Ectodermal cell (in vitro differentiated cells): ENCODE measurements around the gene DIDO1. TPM values are rescaled to one million over a fixed set of nuclear protein-coding genes. Genes with fewer than 3 reads are reported as not detected.

Source experiments
- H3K27ac ChIP-seq: 2 replicates; pipeline ENCODE4 v1.7.0; 2013; ENCODE audit warnings: mild to moderate bottlenecking, low read depth, low read length; ENCODE audit not compliant: insufficient read depth, poor library complexity, severe bottlenecking
- H3K27me3 ChIP-seq: 2 replicates; pipeline ENCODE4 v1.7.0; 2013; ENCODE audit warnings: mild to moderate bottlenecking, low read length; ENCODE audit not compliant: insufficient read depth, control insufficient read depth, poor library complexity, severe bottlenecking
- H3K36me3 ChIP-seq: one replicate; pipeline ENCODE4 v1.7.0; 2013; ENCODE audit warnings: low read length; ENCODE audit not compliant: control insufficient read depth, insufficient read depth
- H3K4me1 ChIP-seq: one replicate; pipeline ENCODE4 v1.7.0; 2013; ENCODE audit warnings: low read length; ENCODE audit not compliant: control insufficient read depth, insufficient read depth
- H3K4me3 ChIP-seq: 2 replicates; pipeline ENCODE4 v1.7.0; 2013; ENCODE audit warnings: low read depth, low read length, control low read depth; ENCODE audit not compliant: insufficient read depth
- H3K9me3 ChIP-seq: 2 replicates; pipeline ENCODE4 v1.7.0; 2013; ENCODE audit warnings: mild to moderate bottlenecking, low read length, moderate library complexity; ENCODE audit not compliant: control insufficient read depth
- WGBS, 2 experiments: methylation state at CpG; one replicate each; pipeline ENCODE4 v1.1.7; 2013; ENCODE audit warnings: missing lambda C conversion rate in 2 of 2; 5-methylcytosine and 5-hydroxymethylcytosine counted together
- polyA plus RNA-seq, 4 experiments: library from polyadenylated mRNA; stranded (reverse); fragments of 50-300 nt; gene quantifications; one replicate each; pipeline ENCODE4 v1.2.3, GENCODE V29; 2013

The DIDO1 gene
- polyA plus RNA-seq (2013, experiment 1 of 4) = 75.3 TPM
- polyA plus RNA-seq (2013, experiment 2 of 4) = 79.5 TPM
- 59.8 TPM for polyA plus RNA-seq (2013, experiment 3 of 4)
- 70.2 TPM for polyA plus RNA-seq (2013, experiment 4 of 4)

DNA sequence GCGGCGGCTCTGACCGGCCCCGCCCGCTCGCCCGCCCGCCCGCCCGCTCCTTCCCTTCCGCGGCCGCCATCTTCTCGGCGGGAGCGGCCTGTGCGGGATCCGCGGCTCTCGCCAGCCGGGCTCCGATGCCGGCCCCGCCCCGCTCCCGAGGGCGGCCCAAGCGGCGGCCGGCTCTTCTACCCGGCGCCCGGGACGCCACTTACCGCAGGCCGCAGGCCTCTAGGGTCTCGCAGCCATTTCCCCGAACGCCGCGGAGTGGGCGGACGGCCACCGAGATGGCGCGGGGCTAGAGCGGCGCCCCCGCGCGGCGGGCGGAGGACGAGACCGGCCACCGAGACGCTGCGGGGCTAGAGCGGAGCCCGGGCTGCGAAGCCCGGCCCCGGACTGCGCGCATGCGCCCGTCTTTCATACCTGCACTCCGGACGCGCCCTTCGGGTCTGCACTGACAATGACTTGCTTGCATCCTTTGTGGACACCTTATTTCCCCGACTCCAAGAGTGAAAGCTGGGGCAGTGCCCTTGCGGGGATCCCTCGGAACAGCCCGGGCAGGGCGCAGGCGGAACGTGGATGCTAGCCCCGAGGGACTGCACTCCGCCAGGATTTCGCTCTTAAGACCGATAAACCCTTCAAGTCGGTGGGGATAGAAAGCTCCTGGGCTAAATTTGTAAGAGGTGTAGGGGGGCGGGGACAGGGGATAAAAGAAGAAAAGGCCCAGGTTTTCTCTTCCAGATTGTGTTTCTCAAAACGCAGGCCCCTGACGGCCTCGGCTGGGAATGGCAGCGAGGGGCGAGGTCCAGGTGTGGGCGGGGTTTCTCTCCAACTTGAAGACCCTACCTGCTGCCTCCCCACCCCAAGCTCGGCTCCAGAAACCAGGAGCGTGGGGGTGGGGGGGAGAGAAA lies at the start of gene DIDO1:
TSS of gene DIDO1 (minus strand) at position 277 of the 899 bp plus-strand sequence.
- Histone ChIP-seq H3K27ac (peak within 1 kb of the TSS; percentile 62), H3K4me3 (peak within 1 kb of the TSS; percentile 91), H3K27me3 (no peaks in the 10 kb centered on the region), H3K36me3 (no peaks in the 10 kb centered on the region), H3K9me3 (no peaks in the 10 kb centered on the region), H3K4me1 (peaks cover 15% of the 10 kb centered on the region)
- WGBS, 2 experiments = 1 to 2% methylated on average over 92 of the region's 92 CpGs

GRCh38 chr20:62975251-62975760 lies 49.0 kb upstream of the DIDO1 start:
- peaks cover 52% of the 10 kb centered on the region for H3K27me3 ChIP-seq
- 65 to 71% methylated on average over 10 of the region's 10 CpGs for WGBS, 2 experiments

GRCh38 chr20:62972845-62973745 lies 46.8 kb upstream of the DIDO1 start:
- Histone ChIP-seq H3K27ac (no peak overlapping the region), H3K36me3 (no peaks in the 10 kb centered on the region), H3K4me1 (peaks cover 22% of the 10 kb centered on the region), H3K27me3 (peaks cover 48% of the 10 kb centered on the region), H3K4me3 (peak overlapping the region; percentile 4), H3K9me3 (no peaks in the 10 kb centered on the region)
- WGBS, 2 experiments = 12% methylated on average over 48 of the region's 48 CpGs

More at GRCh38 chr20:62975251-62975760, 49.0 kb upstream of the DIDO1 start:
- H3K4me1 ChIP-seq = peaks cover 32% of the 10 kb centered on the region
- H3K27ac ChIP-seq = no peak overlapping the region
- H3K9me3 ChIP-seq = no peaks in the 10 kb centered on the region
- H3K4me3 ChIP-seq = no peak overlapping the region
- H3K36me3 ChIP-seq = no peaks in the 10 kb centered on the region

GRCh38 chr20:62971950-62972844 lies 45.9 kb upstream of the DIDO1 start:
- peaks cover 22% of the 10 kb centered on the region for H3K4me1 ChIP-seq
- H3K9me3 ChIP-seq = no peaks in the 10 kb centered on the region
- H3K27ac ChIP-seq = no peak overlapping the region
- H3K27me3 ChIP-seq = peaks cover 48% of the 10 kb centered on the region
- WGBS, 2 experiments = 5 to 6% methylated on average over 38 of the region's 38 CpGs
- no peaks in the 10 kb centered on the region for H3K36me3 ChIP-seq
- no peak overlapping the region for H3K4me3 ChIP-seq

DNA sequence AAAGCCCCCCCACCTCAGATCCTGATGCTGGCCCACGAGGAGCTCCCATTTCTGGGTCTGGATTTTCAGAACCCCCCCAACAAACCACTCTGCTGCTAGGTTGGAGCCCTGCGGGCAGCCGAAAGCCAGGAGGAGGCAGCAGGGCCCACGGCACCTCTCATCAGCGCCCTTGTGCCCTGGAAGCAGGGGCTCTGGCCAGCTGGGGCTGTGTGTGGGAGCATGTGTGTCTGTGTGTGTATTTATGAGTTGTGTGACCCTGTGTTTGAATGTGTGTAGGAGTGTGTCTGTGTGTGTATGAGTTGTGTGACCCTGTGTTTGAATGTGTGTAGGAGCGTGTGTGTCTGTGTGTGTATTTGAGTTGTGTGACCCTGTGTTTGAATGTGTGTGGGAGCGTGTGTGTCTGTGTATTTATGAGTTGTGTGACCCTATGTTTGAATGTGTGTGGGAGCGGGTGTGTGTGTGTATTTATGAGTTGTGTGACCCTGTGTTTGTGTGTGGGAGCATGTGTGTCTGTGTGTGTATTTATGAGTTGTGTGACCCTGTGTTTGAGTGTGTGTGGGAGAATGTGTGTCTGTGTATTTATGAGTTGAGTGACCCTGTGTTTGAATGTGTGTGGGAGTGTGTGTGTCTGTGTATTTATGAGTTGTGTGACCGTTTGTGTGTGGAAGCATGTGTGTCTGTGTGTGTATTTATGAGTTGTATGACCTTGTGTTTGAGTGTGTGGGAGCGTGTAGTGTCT lies 45.1 kb upstream of the DIDO1 start:
- Histone ChIP-seq H3K36me3 (no peaks in the 10 kb centered on the region), H3K9me3 (no peaks in the 10 kb centered on the region), H3K27ac (no peak overlapping the region), H3K4me3 (no peak overlapping the region), H3K27me3 (peaks cover 45% of the 10 kb centered on the region), H3K4me1 (peaks cover 22% of the 10 kb centered on the region)
- 77 to 78% methylated on average over 10 of the region's 10 CpGs for WGBS, 2 experiments

- peaks cover 40% of the 10 kb centered on the region for H3K27me3 ChIP-seq
- WGBS, 2 experiments = 76 to 77% methylated on average over 33 of the region's 33 CpGs
Observed at GRCh38 chr20:62970307-62971210, 44.3 kb upstream of the DIDO1 start.

GRCh38 chr20:62969939-62970306 lies 43.6 kb upstream of the DIDO1 start:
- Histone ChIP-seq H3K36me3 (no peaks in the 10 kb centered on the region), H3K27me3 (peaks cover 34% of the 10 kb centered on the region), H3K27ac (no peak overlapping the region), H3K4me3 (no peak overlapping the region), H3K4me1 (peaks cover 19% of the 10 kb centered on the region), H3K9me3 (no peaks in the 10 kb centered on the region)
- WGBS, 2 experiments = 89 to 96% methylated on average over 8 of the region's 8 CpGs

More at GRCh38 chr20:62970307-62971210, 44.3 kb upstream of the DIDO1 start:
- Histone ChIP-seq H3K9me3 (no peaks in the 10 kb centered on the region), H3K4me3 (no peak overlapping the region), H3K27ac (no peak overlapping the region), H3K4me1 (peaks cover 22% of the 10 kb centered on the region), H3K36me3 (no peaks in the 10 kb centered on the region)

DNA sequence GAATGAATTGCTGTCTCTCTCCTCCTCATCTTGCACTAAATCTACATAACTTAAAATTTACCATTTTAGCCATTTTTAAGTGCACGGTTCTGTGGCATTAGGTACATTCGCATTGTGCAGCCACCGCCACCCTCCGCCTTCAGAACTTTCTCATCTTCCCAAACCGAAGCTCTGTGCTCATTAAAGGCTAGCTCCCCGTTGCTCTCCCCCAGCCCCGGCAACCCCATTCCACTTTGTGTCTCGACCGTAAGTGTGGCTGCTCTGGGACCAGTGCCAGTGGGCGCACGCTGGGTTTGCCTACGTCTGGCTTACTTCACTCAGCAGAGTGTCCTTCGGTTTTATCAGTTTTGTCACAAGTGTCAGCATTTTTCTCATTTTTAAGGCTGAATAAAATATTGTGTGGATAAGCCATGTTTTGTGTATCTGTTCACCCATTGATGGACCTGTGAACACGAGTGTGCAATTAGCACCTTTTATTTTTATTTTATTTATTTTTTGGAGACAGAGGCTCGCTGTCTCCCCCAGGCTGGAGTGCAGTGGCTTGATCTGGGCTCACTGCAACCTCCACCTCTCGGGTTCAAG lies 43.0 kb upstream of the DIDO1 start:
- Histone ChIP-seq H3K4me3 (no peak overlapping the region), H3K9me3 (no peaks in the 10 kb centered on the region), H3K27ac (no peak overlapping the region), H3K36me3 (no peaks in the 10 kb centered on the region), H3K27me3 (peaks cover 27% of the 10 kb centered on the region), H3K4me1 (peaks cover 15% of the 10 kb centered on the region)
- 79 to 81% methylated on average over 16 of the region's 16 CpGs for WGBS, 2 experiments
